IPS-18c (cell line): ENCODE results near the gene LASP1NB.
"Not testable (repeated sequence)": the region's sequence is repeated elsewhere in the genome, so short reads cannot be mapped to it uniquely, and the experiment has no call there.

Experiments
- H3K4me3 ChIP-seq: 2 replicates; pipeline ENCODE4 v1.7.0; 2013; ENCODE audit warnings: low read depth, mild to moderate bottlenecking, low read length, moderate library complexity; ENCODE audit not compliant: insufficient read depth
- H3K9me3 ChIP-seq: one replicate; pipeline ENCODE4 v1.6.1; 2013; ENCODE audit warnings: mild to moderate bottlenecking, low read length, moderate library complexity; ENCODE audit not compliant: control insufficient read depth, insufficient read depth

The LASP1NB gene

GRCh38 chr17:38930782-38931181 is 5.4 kb downstream of the LASP1NB start:
- H3K9me3 ChIP-seq, H3K4me3 ChIP-seq: not testable (repeated sequence)

- H3K9me3 ChIP-seq, H3K4me3 ChIP-seq: not testable (repeated sequence)
Observed at GRCh38 chr17:38933962-38934361, 8.5 kb downstream of the LASP1NB start.

GRCh38 chr17:38939987-38940386 is 14.6 kb downstream of the LASP1NB start:
- no peak overlapping the region for H3K4me3 ChIP-seq

GRCh38 chr17:38940404-38940803 is 15.0 kb downstream of the LASP1NB start:
- Histone ChIP-seq H3K4me3 (no peak overlapping the region), H3K9me3 (no peaks in the 10 kb centered on the region)

More at GRCh38 chr17:38939987-38940386, 14.6 kb downstream of the LASP1NB start:
- H3K9me3 ChIP-seq, result no peaks in the 10 kb centered on the region

GRCh38 chr17:38942696-38943334 is 17.4 kb downstream of the LASP1NB start:
- no peak overlapping the region for H3K4me3 ChIP-seq
- H3K9me3 ChIP-seq, result no peaks in the 10 kb centered on the region

- Histone ChIP-seq H3K9me3 (no peaks in the 10 kb centered on the region), H3K4me3 (no peak overlapping the region)
Observed at GRCh38 chr17:38943607-38944006, 18.2 kb downstream of the LASP1NB start.

- Histone ChIP-seq H3K4me3 (no peak overlapping the region), H3K9me3 (no peaks in the 10 kb centered on the region)
Observed at GRCh38 chr17:38947189-38947588, 21.8 kb downstream of the LASP1NB start.

- H3K9me3 ChIP-seq, H3K4me3 ChIP-seq: not testable (repeated sequence)
Observed at GRCh38 chr17:38953800-38954199, 28.4 kb downstream of the LASP1NB start.

GRCh38 chr17:38958326-38958725 is 32.9 kb downstream of the LASP1NB start:
- Histone ChIP-seq H3K4me3 (no peak overlapping the region), H3K9me3 (no peaks in the 10 kb centered on the region)

GRCh38 chr17:38958756-38959155 is 33.3 kb downstream of the LASP1NB start:
- H3K9me3 ChIP-seq, result no peaks in the 10 kb centered on the region

GRCh38 chr17:38959508-38959907 is 34.1 kb downstream of the LASP1NB start:
- Histone ChIP-seq H3K9me3 (no peaks in the 10 kb centered on the region), H3K4me3 (no peak overlapping the region)

More at GRCh38 chr17:38958756-38959155, 33.3 kb downstream of the LASP1NB start:
- no peak overlapping the region for H3K4me3 ChIP-seq

GRCh38 chr17:38960402-38960801 is 35.0 kb downstream of the LASP1NB start:
- no peak overlapping the region for H3K4me3 ChIP-seq
- no peaks in the 10 kb centered on the region for H3K9me3 ChIP-seq

GRCh38 chr17:38961413-38961812 is 36.0 kb downstream of the LASP1NB start:
- Histone ChIP-seq H3K4me3 (no peak overlapping the region), H3K9me3 (no peaks in the 10 kb centered on the region)

- H3K9me3 ChIP-seq, result no peaks in the 10 kb centered on the region
- no peak within 1 kb of the TSS; the same call in 1 of the 2 replicates for H3K4me3 ChIP-seq
Observed at GRCh38 chr17:38967290-38967738, 41.9 kb downstream of the LASP1NB start, which contains the start of gene FBXO47. Gene FBXO47 (minus strand): TSS chr17:38967403. CDS start chr17:38963025, 4,378 bp downstream.

- Histone ChIP-seq H3K9me3 (no peaks in the 10 kb centered on the region), H3K4me3 (no peak overlapping the region)
Observed at GRCh38 chr17:38969281-38969680, 43.9 kb downstream of the LASP1NB start.

GRCh38 chr17:38970128-38970527 is 44.7 kb downstream of the LASP1NB start:
- H3K4me3 ChIP-seq, result no peak overlapping the region
- no peaks in the 10 kb centered on the region for H3K9me3 ChIP-seq

GRCh38 chr17:38970804-38971203 is 45.4 kb downstream of the LASP1NB start:
- no peak overlapping the region for H3K4me3 ChIP-seq

GRCh38 chr17:38976187-38976551 is 50.8 kb downstream of the LASP1NB start:
- H3K4me3 ChIP-seq, H3K9me3 ChIP-seq: not testable (repeated sequence)

More at GRCh38 chr17:38970804-38971203, 45.4 kb downstream of the LASP1NB start:
- no peaks in the 10 kb centered on the region for H3K9me3 ChIP-seq

- H3K4me3 ChIP-seq, result no peak overlapping the region
Observed at GRCh38 chr17:38978180-38978579, 52.8 kb downstream of the LASP1NB start.

More at GRCh38 chr17:38978180-38978579, 52.8 kb downstream of the LASP1NB start:
- H3K9me3 ChIP-seq, result no peaks in the 10 kb centered on the region
